ENCODE measurements around the gene P2RX5.
"Not testable (repeated sequence)": the region's sequence is repeated elsewhere in the genome, so short reads cannot be mapped to it uniquely, and the experiment has no call there.

P2RX5 gene

DNA sequence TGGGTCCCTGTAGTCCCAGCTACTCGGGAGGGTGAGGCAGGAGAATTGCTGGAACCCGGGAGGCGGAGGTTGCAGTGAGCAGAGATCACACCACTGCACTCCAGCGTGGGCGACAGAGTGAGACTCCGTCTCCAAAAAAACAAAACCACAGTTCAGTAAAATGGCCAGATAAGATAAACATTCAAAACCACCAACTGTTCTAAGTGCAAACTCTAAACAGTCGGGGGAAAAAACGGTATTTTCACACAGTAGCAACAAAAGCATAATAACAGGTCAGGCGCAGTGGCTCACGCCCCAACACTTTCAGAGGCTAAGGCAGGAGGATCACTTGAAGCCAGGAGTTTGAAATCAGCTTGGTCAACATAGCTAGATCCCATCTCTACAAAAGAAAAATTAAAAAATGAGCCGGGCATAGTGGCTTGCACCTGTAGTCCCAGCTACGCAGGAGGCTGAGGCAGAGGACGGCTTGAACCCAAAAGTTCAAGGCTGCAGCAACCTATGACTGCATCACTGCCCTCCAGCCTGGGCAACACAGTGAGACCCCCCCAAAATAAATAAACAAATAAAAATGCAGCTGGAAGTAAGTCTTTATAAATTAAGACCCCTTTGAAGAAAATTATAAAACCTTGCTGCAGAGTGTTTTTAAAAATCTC is 17.0 kb upstream of the P2RX5 start:
- no peak for DNase-seq

DNA sequence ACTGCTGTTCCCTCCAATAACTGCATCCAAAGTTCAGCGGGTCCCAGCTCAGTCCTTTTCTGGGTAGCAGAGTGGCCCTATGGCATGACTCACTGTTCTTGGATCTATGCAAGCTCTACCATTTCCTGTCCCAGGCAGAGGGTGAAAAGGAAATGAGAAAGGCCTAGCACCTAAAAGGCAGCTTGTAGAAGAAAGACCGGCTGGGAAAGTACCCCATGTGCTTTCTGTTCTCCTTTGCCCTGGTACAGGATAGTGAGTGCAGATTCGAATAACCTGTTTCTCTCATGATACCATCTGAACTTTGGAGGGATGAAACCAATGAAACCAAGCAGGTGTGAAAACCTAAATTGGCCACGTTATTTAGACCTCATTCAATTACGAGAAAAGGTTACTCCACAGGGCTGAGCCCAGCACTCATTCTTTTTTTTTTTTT is 15.0 kb upstream of the P2RX5 start:
- no peak for DNase-seq

DNA sequence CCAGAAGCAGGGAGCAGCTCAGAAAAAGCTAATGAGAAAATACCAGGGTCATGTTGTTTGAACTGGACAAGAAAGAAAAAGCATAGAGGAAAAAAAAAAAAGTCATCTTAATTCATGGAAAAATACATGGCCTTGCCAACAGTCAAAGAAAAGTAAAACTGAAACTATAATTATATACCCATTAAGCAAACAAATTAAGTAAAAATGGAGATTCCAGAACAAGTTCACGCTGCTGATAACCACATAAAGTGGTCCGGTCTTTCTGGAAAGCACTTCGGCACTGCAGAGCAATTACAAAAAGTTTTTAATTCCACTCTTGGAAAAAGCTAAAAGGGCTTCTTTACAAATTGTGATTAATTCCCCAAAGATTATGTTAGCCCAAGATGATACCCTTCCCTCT is 12.4 kb upstream of the P2RX5 start:
- DNase-seq, result no peak

DNA sequence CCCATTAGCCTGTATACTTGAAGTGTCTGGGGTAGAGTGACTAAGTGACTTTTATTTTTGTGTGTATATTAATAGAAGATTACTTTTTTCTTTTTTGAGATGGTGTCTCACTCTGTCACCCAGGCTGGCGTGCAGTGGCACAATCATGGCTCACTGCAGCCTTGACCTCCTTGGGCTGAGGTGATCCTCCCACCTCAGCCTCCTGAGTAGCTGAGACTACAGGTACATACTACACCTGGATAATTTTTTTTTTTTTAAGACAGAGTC is 9.7 kb upstream of the P2RX5 start:
- not testable (repeated sequence) for DNase-seq

DNA sequence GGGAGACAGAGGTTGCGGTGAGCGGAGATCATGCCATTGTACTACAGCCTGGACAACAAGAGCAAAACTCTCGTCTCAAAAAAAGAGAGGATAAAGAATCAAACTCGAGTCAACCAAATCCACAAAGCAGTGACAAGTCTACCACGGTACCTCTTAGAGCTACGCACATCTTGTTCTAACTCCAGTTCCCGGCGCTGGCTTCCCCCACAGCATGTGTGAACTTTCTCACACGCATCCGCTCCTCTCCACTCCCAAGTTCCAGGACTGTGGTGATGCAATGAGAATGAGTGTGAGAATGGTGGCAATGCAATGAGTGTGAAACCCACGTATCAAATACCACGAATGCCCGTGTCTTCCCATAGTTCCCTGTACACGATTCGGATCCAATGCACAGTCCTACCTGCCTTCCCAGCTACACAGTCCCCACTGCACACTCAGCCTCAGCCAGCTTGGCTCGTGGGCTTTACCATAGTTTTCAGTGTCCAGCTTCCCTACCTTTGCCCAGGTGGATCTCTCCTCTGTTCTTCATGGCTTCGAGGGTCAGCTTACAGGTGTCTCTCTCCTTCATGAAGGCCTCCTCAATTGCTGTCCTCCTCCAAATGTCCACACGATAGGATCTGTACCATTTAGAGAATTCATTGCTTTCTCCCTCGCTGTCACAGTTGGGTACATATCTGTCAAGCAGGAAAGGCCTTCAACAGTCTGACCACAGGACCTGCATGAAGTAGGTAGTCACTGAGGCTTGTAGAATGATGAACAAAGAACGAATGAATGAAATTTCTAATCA is 9.2 kb upstream of the P2RX5 start:
- DNase-seq, result no peak

DNA sequence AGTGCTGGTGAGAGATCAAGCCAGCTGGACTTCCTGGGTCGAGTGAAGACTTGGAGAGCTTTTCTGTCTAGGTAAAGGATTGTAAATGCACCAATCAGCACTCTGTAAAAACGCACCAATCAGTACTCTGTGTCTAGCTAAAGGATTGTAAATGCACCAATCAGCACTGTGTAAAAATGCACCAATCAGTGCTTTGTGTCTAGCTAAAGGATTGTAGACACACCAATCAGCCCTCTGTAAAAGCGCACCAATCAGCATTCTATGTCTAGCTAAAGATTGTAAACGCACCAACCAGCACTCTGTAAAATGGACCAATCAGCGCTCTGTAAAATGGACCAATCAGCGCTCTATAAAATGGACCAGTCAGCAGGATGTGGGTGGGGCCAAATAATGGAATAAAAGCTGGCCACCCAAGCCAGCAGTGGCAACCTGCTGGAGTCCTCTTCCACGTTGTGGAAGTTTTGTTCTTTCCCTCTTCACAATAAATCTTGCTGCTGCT is 6.1 kb upstream of the P2RX5 start:
- not testable (repeated sequence) for DNase-seq

DNA sequence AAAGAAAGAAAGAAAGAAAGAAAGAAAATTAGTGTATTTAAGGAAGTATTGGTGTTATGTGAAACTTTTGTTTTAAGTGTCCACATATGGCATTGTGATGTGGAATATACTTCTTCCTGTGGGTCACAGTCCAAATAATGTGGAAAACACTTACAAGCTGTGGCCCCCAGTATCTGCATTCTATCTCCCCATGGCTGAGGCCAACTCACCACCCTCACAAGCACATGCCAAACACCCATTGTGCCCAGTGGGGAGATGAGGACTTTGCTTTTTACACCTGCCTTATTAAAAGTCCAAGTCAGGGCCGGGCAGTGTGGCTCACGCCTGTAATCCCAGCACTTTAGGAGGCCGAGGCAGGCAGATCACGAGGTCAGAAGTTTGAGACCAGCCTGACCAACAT is 4.0 kb upstream of the P2RX5 start:
- DNase-seq, result no peak

DNA sequence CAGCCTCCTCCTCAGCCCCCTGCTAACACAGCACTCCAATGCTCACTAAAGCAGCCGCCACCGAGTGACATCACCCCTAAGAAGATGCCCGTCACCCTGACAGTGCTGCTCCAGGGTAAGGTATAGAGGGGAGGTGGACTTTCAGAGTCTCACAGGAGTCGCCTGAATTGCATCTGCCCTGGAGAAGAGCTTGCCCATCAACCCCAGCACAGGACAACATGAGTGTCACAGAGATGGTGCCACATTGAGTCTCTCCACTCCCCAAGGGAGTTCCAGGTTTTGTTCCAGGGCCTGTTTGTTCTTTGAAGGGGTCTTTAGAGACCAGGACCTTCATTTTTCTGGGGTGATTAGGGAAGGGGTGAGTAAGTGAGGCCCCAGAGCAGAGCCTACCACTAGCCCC is 2.2 kb upstream of the P2RX5 start:
- no peak for DNase-seq

DNA sequence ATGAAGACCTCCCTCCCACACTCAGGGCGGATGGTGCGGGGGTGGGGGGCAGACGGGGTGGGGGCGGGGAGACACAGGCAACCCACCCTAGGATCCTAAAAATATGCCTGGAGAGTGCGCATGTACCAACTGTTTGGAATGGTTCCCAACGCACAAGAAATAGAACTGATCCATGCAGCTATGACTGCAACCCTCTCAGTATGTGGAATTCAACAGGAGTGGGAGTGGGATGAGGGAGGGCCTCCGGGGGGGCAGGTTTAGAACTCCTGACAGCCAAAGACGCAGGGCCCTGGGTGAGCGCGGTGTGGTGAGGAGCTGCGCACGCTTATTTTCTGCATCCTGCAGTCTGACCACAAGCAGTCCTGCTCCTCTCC is 1.1 kb upstream of the P2RX5 start:
- DNase-seq, result no peak

DNA sequence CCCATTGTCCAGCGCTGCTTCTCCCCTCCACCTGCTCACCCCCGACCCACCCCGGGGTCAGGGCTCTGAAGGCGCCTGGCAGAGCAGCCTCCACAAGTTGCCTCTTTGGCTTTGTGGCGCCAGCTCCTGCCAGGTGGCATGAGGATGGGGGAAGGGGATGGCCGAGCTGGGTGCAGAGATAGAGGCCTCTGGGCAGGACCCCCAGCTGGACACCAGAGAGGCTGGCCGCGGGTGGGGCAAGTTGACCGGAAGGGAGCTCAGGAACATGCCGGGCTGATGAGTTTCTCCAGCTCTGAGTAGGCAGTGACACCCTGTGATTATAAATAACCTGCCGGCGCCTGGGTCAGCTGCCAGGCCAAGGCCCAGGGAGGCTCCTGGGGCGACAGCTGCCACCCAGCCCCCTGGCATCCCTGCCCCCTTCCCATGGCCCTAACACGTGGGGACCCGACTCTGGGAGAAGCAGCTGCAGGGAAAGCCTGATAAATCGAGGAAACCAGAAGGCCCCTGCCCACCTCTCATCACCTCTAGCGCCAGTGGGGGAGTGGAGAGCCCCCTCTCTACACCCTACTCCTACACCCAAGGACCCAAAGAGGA is 729 bp downstream of the P2RX5 start:
- DNase-seq, result no peak

DNA sequence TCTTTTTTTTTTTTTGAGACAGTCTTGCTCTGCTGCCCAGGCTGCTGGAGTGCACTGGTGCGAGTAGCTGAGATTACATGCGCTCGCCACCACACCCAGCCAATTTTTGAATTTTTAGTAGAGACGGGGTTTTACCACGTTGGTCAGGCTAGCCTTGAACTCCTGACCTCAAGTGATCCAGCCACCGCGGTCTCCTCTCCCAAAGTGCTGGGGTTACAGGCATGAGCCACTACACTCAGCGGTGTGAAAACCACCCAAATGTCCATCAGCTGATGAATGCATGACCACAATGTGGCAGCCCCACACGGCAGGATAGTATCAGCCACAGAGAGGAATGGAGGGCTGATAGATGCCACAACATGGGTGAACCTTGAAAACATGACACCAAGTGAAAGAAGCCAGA is 2.1 kb downstream of the P2RX5 start:
- DNase-seq, result no peak

DNA sequence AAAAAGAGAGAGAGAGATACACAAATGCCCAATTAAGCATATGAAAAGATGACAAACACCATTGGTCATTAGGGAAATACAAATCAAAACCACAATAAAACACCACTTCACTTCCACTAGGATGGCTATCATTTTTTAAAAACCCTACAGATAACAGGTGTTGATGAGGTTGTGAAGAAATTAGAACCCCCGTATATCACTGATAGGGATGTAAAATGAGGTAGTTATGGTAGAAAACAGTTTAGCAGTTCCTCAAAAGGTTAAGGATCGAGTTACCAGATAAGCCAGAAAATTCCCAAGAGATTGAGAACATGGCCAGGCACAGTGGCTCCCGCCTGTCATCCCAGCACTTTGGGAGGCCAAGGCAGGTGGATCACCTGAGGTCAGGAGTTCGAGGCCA is 2.8 kb downstream of the P2RX5 start:
- no peak for DNase-seq

DNA sequence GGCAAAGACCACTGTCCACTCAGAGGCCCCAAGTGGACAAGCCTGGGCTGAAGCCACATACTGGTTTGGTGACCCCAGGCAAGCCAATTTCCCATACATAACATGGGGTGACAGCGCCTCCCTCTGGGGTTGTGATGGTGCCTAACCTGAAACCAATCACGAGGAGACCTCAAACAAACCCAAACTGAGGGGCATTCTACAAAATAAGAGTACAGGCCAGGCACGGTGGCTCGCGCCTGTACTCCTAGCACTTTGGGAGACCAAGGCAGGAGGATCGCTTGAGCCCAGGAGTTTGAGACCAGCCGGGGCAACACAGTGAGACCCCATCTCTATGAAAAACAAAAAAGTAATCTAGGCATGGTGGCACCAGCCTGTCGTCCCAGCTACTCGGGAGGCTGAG is 3.6 kb downstream of the P2RX5 start:
- no peak for DNase-seq

DNA sequence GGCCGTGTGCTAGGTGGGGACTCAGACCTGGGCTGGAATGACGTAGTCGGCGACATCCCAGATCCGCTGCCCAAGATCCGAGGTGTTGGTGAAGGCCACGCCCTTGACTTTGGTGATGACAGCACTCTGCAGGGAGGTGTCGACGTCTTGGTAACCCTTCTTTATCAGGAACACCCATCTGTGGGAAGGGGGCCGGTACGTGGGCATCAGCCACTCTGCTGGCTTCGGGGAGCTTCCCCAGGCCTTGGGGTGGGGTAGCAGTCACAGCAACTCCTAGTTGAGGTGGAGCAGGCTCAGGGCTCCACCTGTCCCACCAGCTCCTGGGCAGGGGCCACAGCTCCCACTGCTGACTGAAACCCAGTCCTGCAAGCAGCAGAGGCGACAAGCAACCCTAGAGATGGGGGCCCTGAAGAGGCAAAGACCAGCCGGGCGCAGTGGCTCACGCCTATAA is 4.3 kb downstream of the P2RX5 start:
- DNase-seq, result no peak

DNA sequence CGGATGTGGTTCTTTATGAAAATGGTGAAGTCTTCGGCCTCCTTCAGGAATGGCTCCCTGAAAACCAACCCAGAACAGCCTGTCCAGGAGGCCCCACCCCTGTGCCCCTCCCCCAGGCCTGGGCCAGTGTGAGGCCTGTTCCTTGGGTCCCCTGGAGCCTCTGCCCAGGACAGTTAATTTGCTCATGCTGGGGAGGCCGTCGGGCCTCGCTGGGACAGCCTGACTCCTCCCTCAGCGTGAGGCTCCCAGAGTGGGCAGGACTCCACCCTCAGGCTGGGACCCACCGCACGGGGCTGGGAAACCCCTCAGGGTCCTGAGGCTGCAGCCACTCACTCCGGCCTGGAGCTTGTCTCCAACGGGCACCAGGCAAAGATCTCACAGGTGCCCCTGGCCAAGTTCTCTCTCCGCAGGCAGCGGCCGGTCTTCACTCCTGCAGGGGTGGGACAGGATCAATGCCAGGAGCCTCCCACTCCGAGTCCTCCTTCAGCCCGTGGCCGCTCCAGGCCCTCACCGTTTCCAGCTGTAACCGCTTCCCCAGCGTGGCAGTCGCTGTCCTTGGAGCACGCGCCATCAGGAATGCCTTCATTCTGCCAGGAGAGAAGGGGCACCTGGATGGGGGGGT is 5.8 kb downstream of the P2RX5 start:
- no peak for DNase-seq

DNA sequence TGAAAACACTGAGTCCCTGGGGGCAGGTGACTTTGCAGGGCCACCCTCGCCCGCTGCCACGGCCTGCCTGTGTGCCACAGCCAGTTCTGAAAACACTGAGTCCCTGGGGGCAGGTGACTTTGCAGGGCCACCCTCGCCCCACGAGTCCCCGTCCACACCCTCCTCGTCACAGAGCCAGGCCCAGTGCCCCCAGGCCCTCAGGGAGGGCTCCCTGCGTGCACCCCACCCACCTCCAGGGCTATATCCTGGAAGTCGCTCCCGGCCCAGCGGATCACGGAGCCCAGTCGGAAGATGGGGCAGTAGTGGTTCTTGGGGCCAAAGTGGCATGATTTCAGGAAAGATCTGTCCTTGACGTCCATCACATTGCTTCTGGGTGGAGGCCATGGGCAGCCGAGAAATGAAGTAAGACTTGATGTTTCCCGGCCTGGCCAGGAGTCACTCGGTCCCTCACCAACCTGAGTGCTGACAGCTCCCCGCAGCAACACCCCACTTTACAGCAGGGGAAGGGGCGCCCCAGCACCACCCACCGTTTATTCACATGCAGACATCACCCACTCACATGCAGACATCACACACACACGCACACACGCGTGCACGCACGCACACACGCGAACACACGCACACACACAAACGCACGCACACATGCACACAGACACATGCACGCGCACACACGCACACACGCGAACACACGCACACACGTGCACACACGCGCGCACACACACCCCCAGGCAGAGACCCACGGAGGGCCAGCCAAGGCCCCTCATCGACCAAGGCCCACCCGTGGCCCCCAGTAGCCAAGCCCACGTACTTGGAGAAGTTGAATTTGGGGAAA is 6.5 kb downstream of the P2RX5 start:
- DNase-seq, result no peak

DNA sequence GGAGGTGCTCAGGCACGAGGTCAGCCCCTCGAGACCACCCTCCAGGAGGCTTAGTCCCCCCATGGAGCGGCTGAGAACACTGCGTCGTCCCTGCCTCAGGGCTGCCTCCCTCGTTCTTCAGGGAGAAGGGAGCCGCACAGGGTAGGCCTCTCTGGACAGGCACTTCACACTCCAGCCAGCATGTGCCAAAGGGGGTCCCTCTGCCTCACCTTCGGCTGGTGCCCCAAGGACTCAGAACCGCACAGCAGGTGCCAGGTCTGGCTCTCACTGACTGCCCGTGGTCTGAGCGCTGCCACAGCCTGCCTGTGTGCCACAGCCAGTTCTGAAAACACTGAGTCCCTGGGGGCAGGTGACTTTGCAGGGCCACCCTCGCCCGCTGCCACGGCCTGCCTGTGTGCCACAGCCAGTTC is 7.1 kb downstream of the P2RX5 start:
- DNase-seq, result no peak

DNA sequence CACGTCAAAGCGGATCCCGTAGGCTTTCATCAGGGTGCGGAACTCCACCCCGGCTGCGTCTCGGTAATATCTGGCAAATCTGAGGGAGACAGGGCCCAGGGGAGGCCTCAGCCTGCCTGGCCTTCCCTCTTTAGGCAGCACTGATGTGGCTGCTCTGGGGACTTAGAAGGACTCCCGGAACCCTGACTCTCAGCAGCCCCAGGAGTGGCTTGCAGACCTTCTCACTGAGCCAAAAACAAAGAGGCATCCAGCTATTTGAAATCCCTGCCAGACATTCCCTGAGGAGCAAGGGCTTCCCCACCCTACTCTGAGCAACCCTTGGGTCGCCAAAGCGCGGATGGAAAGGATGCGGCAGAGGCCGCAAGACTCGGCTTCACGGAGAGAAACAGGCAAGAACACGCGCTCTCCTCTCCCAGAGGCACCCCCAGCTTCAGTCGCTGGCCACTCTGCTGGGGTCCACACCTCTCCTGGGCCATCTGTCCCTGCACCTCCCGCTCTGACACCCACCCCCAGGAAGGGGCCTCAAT is 7.9 kb downstream of the P2RX5 start:
- DNase-seq, result no peak

DNA sequence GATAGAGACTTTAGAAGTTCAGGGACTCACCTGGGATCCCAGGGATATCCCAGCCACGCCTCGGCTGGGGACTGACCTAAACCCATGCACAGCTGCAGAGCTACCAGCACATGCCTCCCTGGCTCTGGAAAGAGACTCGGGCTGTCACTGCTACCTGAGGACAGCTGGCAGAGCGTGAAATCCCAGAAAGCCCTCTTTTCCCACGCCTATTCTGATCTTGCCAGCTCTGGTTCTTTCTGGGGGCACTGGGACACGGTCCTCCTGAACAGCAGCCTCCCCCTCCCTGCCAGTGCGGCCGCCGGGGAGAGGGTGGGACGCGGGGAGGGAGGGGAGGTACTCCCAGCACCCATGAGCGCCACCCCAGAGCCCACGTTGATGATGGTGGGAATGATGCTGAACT is 10.8 kb downstream of the P2RX5 start:
- DNase-seq, result no peak

DNA sequence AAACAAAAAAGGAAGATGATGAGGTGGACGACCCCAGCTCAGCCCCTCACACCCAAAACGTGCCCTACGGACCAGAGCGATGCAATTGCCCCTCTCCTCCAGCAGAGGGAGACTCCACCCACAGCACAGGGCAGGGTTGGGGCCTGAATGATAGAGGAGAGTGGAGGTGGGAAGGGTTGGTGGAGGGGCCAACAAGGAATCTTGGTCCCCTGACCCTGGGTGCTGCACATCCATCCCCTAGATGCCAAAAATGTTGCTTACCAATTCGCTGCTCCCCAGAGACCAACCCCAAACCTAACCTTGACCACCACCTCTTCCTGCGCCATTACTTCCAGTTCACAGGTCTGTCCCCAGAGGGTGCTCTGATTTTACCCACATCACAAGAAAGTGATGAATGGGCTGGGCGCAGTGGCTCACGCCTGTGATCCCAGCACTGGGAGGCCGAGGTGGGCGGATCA is 12.9 kb downstream of the P2RX5 start:
- no peak for DNase-seq

DNA sequence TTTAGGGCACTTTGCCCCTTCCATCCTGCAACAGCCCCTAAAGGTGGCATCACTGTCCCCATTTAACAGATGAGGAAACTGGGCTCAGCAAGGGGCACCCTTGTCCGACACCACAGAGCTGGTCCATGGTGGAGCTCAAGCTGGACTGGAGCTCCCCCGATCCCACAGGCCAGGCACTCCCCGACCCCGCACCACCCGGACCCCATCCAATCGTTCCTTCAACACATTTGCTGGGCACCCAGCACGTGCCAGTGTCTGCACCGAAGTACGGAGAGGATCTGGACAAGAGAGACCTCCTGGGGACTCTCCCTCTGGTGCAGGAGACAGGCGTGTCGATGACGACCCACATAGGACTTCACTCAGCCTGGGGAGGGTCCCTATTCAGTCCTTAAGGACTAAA is 13.9 kb downstream of the P2RX5 start:
- DNase-seq, result no peak

DNA sequence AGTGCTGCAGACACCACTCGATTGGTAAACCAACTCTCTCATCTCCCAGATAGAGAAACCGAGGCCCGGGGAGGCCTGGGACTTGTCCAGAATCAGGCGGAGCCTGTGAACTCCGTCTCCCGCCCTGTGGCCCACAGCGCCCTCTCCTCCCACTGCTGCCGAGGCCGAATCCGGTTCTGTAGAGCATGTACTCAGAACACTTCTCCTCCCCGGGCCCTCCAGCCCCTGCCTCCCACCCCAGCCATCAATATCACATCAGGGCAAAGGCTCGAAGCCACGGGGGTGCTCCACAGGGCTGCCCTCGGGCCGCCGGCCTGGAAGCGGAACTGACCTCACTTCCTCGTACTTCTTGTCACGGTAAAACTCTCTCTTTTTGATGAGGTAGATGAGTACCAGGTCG is 14.4 kb downstream of the P2RX5 start:
- DNase-seq, result no peak

DNA sequence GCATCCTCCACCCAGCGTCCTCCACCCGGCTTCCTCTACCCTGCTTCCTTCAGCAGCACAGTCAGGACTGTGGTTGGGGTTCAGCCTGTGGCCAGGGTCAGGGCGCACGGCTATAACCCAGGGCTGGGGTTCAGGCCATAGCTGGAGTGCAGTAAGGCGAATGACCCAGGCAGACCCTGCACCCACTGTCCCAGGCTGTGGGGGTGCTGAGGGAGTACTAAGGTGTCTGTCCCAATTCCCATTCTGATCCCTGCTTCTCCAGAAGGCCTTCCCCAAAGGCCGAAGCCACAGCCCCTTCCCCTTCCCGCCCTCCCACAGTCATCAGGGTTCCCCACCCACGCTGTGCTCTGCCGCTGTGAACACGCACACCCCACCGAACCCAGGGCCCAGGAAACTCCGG is 14.9 kb downstream of the P2RX5 start:
- no peak for DNase-seq

Measured in NCI-H774 (cell line).